Measurements from ENCODE around the gene PGA4. TPM values are rescaled to one million over a fixed set of nuclear protein-coding genes. Genes with fewer than 3 reads are reported as not detected.

PGA4 gene
- polyA plus RNA-seq, 1 of the 3 experiments (the other 2 are of a cell fraction), result not detected

- H3K27ac ChIP-seq (ENCODE audit: low read depth in 2 of 2, low read length in 1 of 2), result no peak overlapping the region
- H3K4me3 ChIP-seq (ENCODE audit: low read depth in 2 of 2, low read length in 1 of 2), result no peak overlapping the region
- H3K27me3 ChIP-seq (ENCODE audit: insufficient read depth), result peaks cover 6% of the 10 kb centered on the region; the same call in 1 of the 2 replicates
- no peaks in the 10 kb centered on the region for H3F3A ChIP-seq (replicated peaks; ENCODE audit: insufficient read depth)
- no peaks in the 10 kb centered on the region for H3K36me3 ChIP-seq (replicated peaks in 1 of 2; ENCODE audit: control insufficient read depth in 1 of 2, insufficient read depth in 2 of 2, low read length in 1 of 2)
- POLR2A ChIA-PET, result no interaction called here
- no peak for TF ChIP-seq MEF2A (IDR thresholded peaks at IDR 0.05; ENCODE audit: borderline replicate concordance, low read depth)
- CTCF ChIA-PET, result interaction anchor here (1.0 to 4.4 kb wide), 2 partner anchors 8 to 66 kb away, joined by 3 to 19 read pairs; no protein-coding TSS in a partner anchor
- H2AFZ ChIP-seq (ENCODE audit: low read depth), result no peak overlapping the region
- WGBS (ENCODE audit: low lambda C conversion rate), result 63% methylated on average over 7 of the region's 7 CpGs
- no peak overlapping the region for H3K4me2 ChIP-seq
- no peaks in the 10 kb centered on the region for H4K20me1 ChIP-seq (ENCODE audit: insufficient read depth)
- no peaks in the 10 kb centered on the region for H3K9me2 ChIP-seq
- no peaks in the 10 kb centered on the region for H3K9me3 ChIP-seq
- no peaks in the 10 kb centered on the region for H3K4me1 ChIP-seq (ENCODE audit: control insufficient read depth in 1 of 2, insufficient read depth in 2 of 2, low read depth in 1 of 2, low read length in 1 of 2)
- H3K9ac ChIP-seq, result no peak overlapping the region
- no peaks in the 10 kb centered on the region for H3K79me2 ChIP-seq (ENCODE audit: insufficient read depth)
- no peak for DNase-seq
These were observed 26.4 kb upstream of the PGA4 start for GRCh38 chr11:61195719-61196118.

GRCh38 chr11:61198361-61198760 lies 23.8 kb upstream of the PGA4 start:
- POLR2A ChIA-PET, result no interaction called here

GRCh38 chr11:61198948-61199523 lies 23.1 kb upstream of the PGA4 start:
- Histone ChIP-seq H3K9ac (no peak overlapping the region), H4K20me1 (ENCODE audit: insufficient read depth) (no peaks in the 10 kb centered on the region), H3K36me3 (replicated peaks in 1 of 2; ENCODE audit: control insufficient read depth in 1 of 2, insufficient read depth in 2 of 2, low read length in 1 of 2) (no peaks in the 10 kb centered on the region), H3K4me2 (no peak overlapping the region), H3F3A (replicated peaks; ENCODE audit: insufficient read depth) (no peaks in the 10 kb centered on the region), H3K27ac (ENCODE audit: low read depth in 2 of 2, low read length in 1 of 2) (no peak overlapping the region), H3K79me2 (ENCODE audit: insufficient read depth) (no peaks in the 10 kb centered on the region), H2AFZ (ENCODE audit: low read depth) (no peak overlapping the region), H3K9me3 (no peaks in the 10 kb centered on the region), H3K4me1 (ENCODE audit: control insufficient read depth in 1 of 2, insufficient read depth in 2 of 2, low read depth in 1 of 2, low read length in 1 of 2) (no peaks in the 10 kb centered on the region), H3K27me3 (ENCODE audit: insufficient read depth) (peaks cover 14% of the 10 kb centered on the region; the same call in 1 of the 2 replicates), H3K4me3 (ENCODE audit: low read depth in 2 of 2, low read length in 1 of 2) (no peak overlapping the region), H3K9me2 (no peaks in the 10 kb centered on the region)
- DNase-seq, result no peak
- 50% methylated on average over 4 of the region's 4 CpGs for WGBS (ENCODE audit: low lambda C conversion rate)
- POLR2A ChIA-PET, result no interaction called here
- CTCF ChIA-PET, result interaction anchor here (4.4 kb wide), 1 partner anchor 12 kb away, joined by 19 read pairs; no protein-coding TSS in a partner anchor
- TF ChIP-seq ELF1 (IDR thresholded peaks at IDR 0.05) (no peak), GATA2 (CRISPR knock-in tag; IDR thresholded peaks at IDR 0.05) (no peak), RCOR1 (IDR thresholded peaks at IDR 0.05; ENCODE audit: low read length) (no peak), NFIC (IDR thresholded peaks at IDR 0.05; ENCODE audit: borderline replicate concordance) (no peak), ZBTB33 (IDR thresholded peaks at IDR 0.05; ENCODE audit: borderline replicate concordance, low read depth) (no peak), NRF1 (IDR thresholded peaks at IDR 0.05; ENCODE audit: low read depth, low read length) (no peak), TEAD4 (IDR thresholded peaks at IDR 0.05; ENCODE audit: borderline replicate concordance, insufficient read depth) (no peak), USF1 (IDR thresholded peaks at IDR 0.05; ENCODE audit: borderline replicate concordance, low read depth) (no peak), FOSL2 (IDR thresholded peaks at IDR 0.05; ENCODE audit: borderline replicate concordance, low read depth) (no peak), SIN3A (IDR thresholded peaks at IDR 0.05; ENCODE audit: borderline replicate concordance, low read depth, low read length) (no peak), CHD2 (IDR thresholded peaks at IDR 0.05; ENCODE audit: low read length, partially characterized antibody) (no peak), EP300 (IDR thresholded peaks at IDR 0.05; ENCODE audit: borderline replicate concordance in 1 of 2, low read depth in 1 of 2, low read length in 1 of 2) (no peak), PBX3 (IDR thresholded peaks at IDR 0.05) (no peak)

More at GRCh38 chr11:61198361-61198760, 23.8 kb upstream of the PGA4 start:
- no peaks in the 10 kb centered on the region for H3K9me3 ChIP-seq
- H4K20me1 ChIP-seq (ENCODE audit: insufficient read depth), result no peaks in the 10 kb centered on the region
- DNase-seq, result no peak
- 9% methylated on average over 2 of the region's 6 CpGs for WGBS (ENCODE audit: low lambda C conversion rate)
- no peaks in the 10 kb centered on the region for H3K36me3 ChIP-seq (replicated peaks in 1 of 2; ENCODE audit: control insufficient read depth in 1 of 2, insufficient read depth in 2 of 2, low read length in 1 of 2)
- no peaks in the 10 kb centered on the region for H3K9me2 ChIP-seq
- no peak overlapping the region for H3K4me3 ChIP-seq (ENCODE audit: low read depth in 2 of 2, low read length in 1 of 2)
- H3K4me2 ChIP-seq, result no peak overlapping the region
- CTCF ChIA-PET, result interaction anchor here (4.4 kb wide), 1 partner anchor 11 kb away, joined by 19 read pairs; no protein-coding TSS in a partner anchor
- no peaks in the 10 kb centered on the region for H3K79me2 ChIP-seq (ENCODE audit: insufficient read depth)
- H3K27ac ChIP-seq (ENCODE audit: low read depth in 2 of 2, low read length in 1 of 2), result no peak overlapping the region
- H2AFZ ChIP-seq (ENCODE audit: low read depth), result no peak overlapping the region
- H3K9ac ChIP-seq, result no peak overlapping the region
- H3K4me1 ChIP-seq (ENCODE audit: control insufficient read depth in 1 of 2, insufficient read depth in 2 of 2, low read depth in 1 of 2, low read length in 1 of 2), result no peaks in the 10 kb centered on the region
- TF ChIP-seq NFIC (IDR thresholded peaks at IDR 0.05; ENCODE audit: borderline replicate concordance), result no peak
- TF ChIP-seq GABPA (IDR thresholded peaks at IDR 0.05; ENCODE audit: low read depth), result no peak
- no peak for TF ChIP-seq IRF3 (IDR thresholded peaks at IDR 0.05; ENCODE audit: low read depth, low read length)
- TF ChIP-seq FOXJ3 (CRISPR knock-in tag; IDR thresholded peaks at IDR 0.05), result no peak
- H3F3A ChIP-seq (replicated peaks; ENCODE audit: insufficient read depth), result no peaks in the 10 kb centered on the region
- peaks cover 14% of the 10 kb centered on the region; the same call in 1 of the 2 replicates for H3K27me3 ChIP-seq (ENCODE audit: insufficient read depth)
